ENCODE measurements around the gene KRAS. TPM values are rescaled to one million over a fixed set of nuclear protein-coding genes. Genes with fewer than 3 reads are reported as not detected.

KRAS gene
- total RNA-seq, 6 experiments from 2014 or later: 15.9 to 20.5 (median 18.0) TPM

- peak; percentile 82 for DNase-seq
- peaks cover 18% of the 10 kb centered on the region for H3K4me1 Mint-ChIP-seq (ENCODE audit: low read depth)
- H3K9me3 Mint-ChIP-seq: no peaks in the 10 kb centered on the region
- peaks cover 4% of the 10 kb centered on the region; the same call in 1 of the 2 replicates for H3K27me3 Mint-ChIP-seq (ENCODE audit: insufficient read depth)
- H3K27ac Mint-ChIP-seq: peak overlapping the region; percentile 56
- peak overlapping the region; percentile 10; the same call in 1 of the 2 replicates for H3K4me3 Mint-ChIP-seq
- no peaks in the 10 kb centered on the region for H3K36me3 Mint-ChIP-seq (ENCODE audit: low read depth)
- no peak for TF ChIP-seq CTCF (IDR thresholded peaks at IDR 0.05)
These were observed 25.6 kb upstream of the KRAS start for GRCh38 chr12:25276199-25276937.

- Mint-ChIP-seq H3K4me3 (no peak overlapping the region), H3K9me3 (no peaks in the 10 kb centered on the region), H3K27me3 (ENCODE audit: insufficient read depth) (peaks cover 6% of the 10 kb centered on the region; the same call in 1 of the 2 replicates), H3K36me3 (ENCODE audit: low read depth) (no peaks in the 10 kb centered on the region), H3K4me1 (ENCODE audit: low read depth) (peaks cover 13% of the 10 kb centered on the region), H3K27ac (no peak overlapping the region)
- no peak for TF ChIP-seq CTCF (IDR thresholded peaks at IDR 0.05)
- no peak for DNase-seq
These were observed 20.9 kb upstream of the KRAS start for GRCh38 chr12:25271486-25272098.

- Mint-ChIP-seq H3K9me3 (no peaks in the 10 kb centered on the region), H3K4me3 (no peak overlapping the region), H3K27ac (no peak overlapping the region), H3K27me3 (ENCODE audit: insufficient read depth) (peaks cover 6% of the 10 kb centered on the region; the same call in 1 of the 2 replicates), H3K4me1 (ENCODE audit: low read depth) (peaks cover 7% of the 10 kb centered on the region; the same call in 1 of the 2 replicates), H3K36me3 (ENCODE audit: low read depth) (no peaks in the 10 kb centered on the region)
- TF ChIP-seq CTCF (IDR thresholded peaks at IDR 0.05): no peak
- no peak for DNase-seq
These were observed 19.0 kb upstream of the KRAS start for GRCh38 chr12:25269701-25270100.

GRCh38 chr12:25266497-25266896 lies 15.8 kb upstream of the KRAS start:
- Mint-ChIP-seq H3K4me1 (ENCODE audit: low read depth) (no peaks in the 10 kb centered on the region; the same call in 1 of the 2 replicates), H3K27ac (no peak overlapping the region), H3K36me3 (ENCODE audit: low read depth) (no peaks in the 10 kb centered on the region), H3K4me3 (no peak overlapping the region), H3K9me3 (no peaks in the 10 kb centered on the region), H3K27me3 (ENCODE audit: insufficient read depth) (peaks cover 6% of the 10 kb centered on the region; the same call in 1 of the 2 replicates)
- TF ChIP-seq CTCF (IDR thresholded peaks at IDR 0.05): no peak
- no peak for DNase-seq

GRCh38 chr12:25264862-25265261 lies 14.1 kb upstream of the KRAS start:
- H3K27me3 Mint-ChIP-seq (ENCODE audit: insufficient read depth): peaks cover 8% of the 10 kb centered on the region
- no peaks in the 10 kb centered on the region for H3K9me3 Mint-ChIP-seq

More at GRCh38 chr12:25264862-25265261, 14.1 kb upstream of the KRAS start:
- H3K27ac Mint-ChIP-seq: no peak overlapping the region
- H3K4me3 Mint-ChIP-seq: no peak overlapping the region
- H3K4me1 Mint-ChIP-seq (ENCODE audit: low read depth): no peaks in the 10 kb centered on the region; the same call in 1 of the 2 replicates
- DNase-seq: no peak
- TF ChIP-seq CTCF (IDR thresholded peaks at IDR 0.05): no peak
- no peaks in the 10 kb centered on the region for H3K36me3 Mint-ChIP-seq (ENCODE audit: low read depth)

Measured in HFFc6 (cell line).